GM18861 (cell line): ENCODE data around the gene ARID1B.

Experiments used
- ATAC-seq: cut with Tn5 transposase; IDR thresholded peaks from one replicate; pipeline ENCODE4 v1.9.1; 2021; ENCODE audit not compliant: unreplicated experiment

Gene ARID1B

GRCh38 chr6:156776840-156777576 lies at the start of gene ARID1B:
TSS of gene ARID1B (plus strand) at chr6:156777378. CDS start at chr6:156777681, 303 bp downstream.
- ATAC-seq = peak; percentile 35

GRCh38 chr6:156727715-156728385 lies 49.3 kb upstream of the ARID1B start:
- no peak for ATAC-seq

GRCh38 chr6:156729248-156729647 lies 47.9 kb upstream of the ARID1B start:
- peak; percentile 61 for ATAC-seq

GRCh38 chr6:156731396-156731795 lies 45.8 kb upstream of the ARID1B start:
- ATAC-seq = no peak

- ATAC-seq = no peak
Observed at GRCh38 chr6:156735751-156736150, 41.4 kb upstream of the ARID1B start.

GRCh38 chr6:156740604-156741003 lies 36.6 kb upstream of the ARID1B start:
- ATAC-seq = no peak

- peak; percentile 72 for ATAC-seq
Observed at GRCh38 chr6:156741287-156742073, 35.7 kb upstream of the ARID1B start.

- ATAC-seq = no peak
Observed at GRCh38 chr6:156747715-156748114, 29.5 kb upstream of the ARID1B start.

GRCh38 chr6:156748504-156748903 lies 28.7 kb upstream of the ARID1B start:
- ATAC-seq = no peak

GRCh38 chr6:156752666-156753301 lies 24.4 kb upstream of the ARID1B start:
- peak; percentile 67 for ATAC-seq

- ATAC-seq = no peak
Observed at GRCh38 chr6:156756630-156757610, 20.3 kb upstream of the ARID1B start.

GRCh38 chr6:156757849-156758248 lies 19.3 kb upstream of the ARID1B start:
- ATAC-seq = no peak

GRCh38 chr6:156760377-156760776 lies 16.8 kb upstream of the ARID1B start:
- ATAC-seq = no peak

GRCh38 chr6:156762547-156762946 lies 14.6 kb upstream of the ARID1B start:
- no peak for ATAC-seq

- no peak for ATAC-seq
Observed at GRCh38 chr6:156765117-156765516, 12.1 kb upstream of the ARID1B start.

- ATAC-seq = peak; percentile 91
Observed at GRCh38 chr6:156767603-156768467, 9.3 kb upstream of the ARID1B start.

GRCh38 chr6:156771047-156771446 lies 6.1 kb upstream of the ARID1B start:
- ATAC-seq = no peak

- no peak for ATAC-seq
Observed at GRCh38 chr6:156771761-156772160, 5.4 kb upstream of the ARID1B start.

GRCh38 chr6:156773476-156773875 lies 3.7 kb upstream of the ARID1B start:
- no peak for ATAC-seq
